Liver (tissue), 3 donors: ENCODE measurements around the gene MFAP3.

Experiments used
- ATF3 ChIP-seq: IDR thresholded peaks from 2 replicates; pipeline ENCODE4 v1.6.1; 2016; ENCODE audit warnings: antibody characterized with exemption
- CTCF ChIP-seq: fragments of 150-350 bp; IDR thresholded peaks from 2 replicates; pipeline ENCODE4 v1.5.1; 2017; ENCODE audit warnings: improper control_type of control experiment, low read depth, low read length; ENCODE audit not compliant: missing input control
- GABPA ChIP-seq, 2 donors: IDR thresholded peaks in 1 of 2; conservative IDR thresholded peaks in 1 of 2; 2 replicates each; pipeline ENCODE4 v1.6.1; 2016; ENCODE audit warnings: antibody characterized with exemption in 2 of 2, mild to moderate bottlenecking in 1 of 2, moderate library complexity in 1 of 2
- HNF4A ChIP-seq, 2 donors: conservative IDR thresholded peaks; 2 replicates each; pipeline ENCODE4 v1.6.1; 2016; ENCODE audit warnings: antibody characterized with exemption in 2 of 2, mild to moderate bottlenecking in 2 of 2
- JUND ChIP-seq, 2 donors: IDR thresholded peaks; 2 replicates each; pipeline ENCODE4 v1.6.1; 2016; ENCODE audit warnings: antibody characterized with exemption in 2 of 2
- MAX ChIP-seq: IDR thresholded peaks from 2 replicates; pipeline ENCODE4 v1.6.1; 2016; ENCODE audit warnings: antibody characterized with exemption
- REST ChIP-seq: IDR thresholded peaks from 2 replicates; pipeline ENCODE4 v1.6.1; 2016; ENCODE audit warnings: antibody characterized with exemption, mild to moderate bottlenecking
- ZBTB33 ChIP-seq: IDR thresholded peaks from 2 replicates; pipeline ENCODE4 v1.6.1; 2016; ENCODE audit warnings: antibody characterized with exemption
- donor health status: healthy.
- donor health status: healthy.

GRCh38 chr5:154049636-154050035 is 10.9 kb downstream of the MFAP3 start:
- TF ChIP-seq CTCF (no peak), HNF4A (conservative IDR thresholded peaks at IDR 0.05) (no peak), GABPA (IDR thresholded peaks at IDR 0.05 in 1 of 2, conservative IDR thresholded peaks at IDR 0.05 in 1 of 2) (no peak), JUND (IDR thresholded peaks at IDR 0.05) (no peak), ZBTB33 (no peak), ATF3 (no peak), REST (no peak), MAX (no peak)
